Pulmonary artery endothelial cell (primary cell): ENCODE measurements around the gene LCP1. TPM values are rescaled to one million over a fixed set of nuclear protein-coding genes. Genes with fewer than 3 reads are reported as not detected.

Source experiments
- DNase-seq: peaks from one replicate; pipeline ENCODE4 v3.0.0-alpha.2; 2011; ENCODE audit warnings: low read depth, low spot score
- total RNA-seq: library from RNA; depleted of rRNA; stranded (reverse); fragments of >200 nt; gene quantifications from 2 replicates; pipeline ENCODE4 v1.2.3, GENCODE V29; 2014

LCP1 gene
- total RNA-seq, 1 donor from 2014 or later: 0.13 TPM

DNA sequence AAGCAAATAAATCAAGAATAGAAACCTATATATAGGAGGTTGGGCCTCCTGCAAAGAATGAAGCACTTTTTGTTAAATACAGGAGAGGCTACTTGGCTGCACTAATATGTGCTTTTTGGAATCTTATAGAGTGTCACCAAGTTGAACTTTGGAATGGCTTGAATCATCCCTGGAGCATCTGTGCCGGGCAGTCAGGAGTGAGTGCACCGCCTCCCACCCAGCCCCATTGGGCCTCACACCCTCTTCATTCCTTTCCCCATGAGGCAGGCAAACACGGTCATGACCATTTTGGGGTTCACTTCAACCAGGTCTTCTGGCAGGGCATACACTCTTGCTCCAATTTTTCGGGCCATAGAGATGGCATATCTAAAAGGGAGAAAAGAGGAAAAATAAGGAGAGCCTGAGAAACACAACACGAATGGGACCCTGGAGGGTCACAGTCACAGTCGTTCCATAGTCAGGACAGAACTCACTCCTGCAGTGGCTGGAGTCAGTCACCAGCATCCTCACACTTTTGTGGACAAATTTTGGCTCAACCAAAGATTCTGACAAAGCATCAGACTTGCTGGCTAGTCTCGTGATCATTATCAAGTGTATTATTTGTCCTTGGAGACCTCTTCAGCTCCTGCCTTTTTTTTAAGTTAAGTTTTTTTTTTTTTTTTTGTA lies 54.5 kb downstream of the LCP1 start:
- DNase-seq: no peak

DNA sequence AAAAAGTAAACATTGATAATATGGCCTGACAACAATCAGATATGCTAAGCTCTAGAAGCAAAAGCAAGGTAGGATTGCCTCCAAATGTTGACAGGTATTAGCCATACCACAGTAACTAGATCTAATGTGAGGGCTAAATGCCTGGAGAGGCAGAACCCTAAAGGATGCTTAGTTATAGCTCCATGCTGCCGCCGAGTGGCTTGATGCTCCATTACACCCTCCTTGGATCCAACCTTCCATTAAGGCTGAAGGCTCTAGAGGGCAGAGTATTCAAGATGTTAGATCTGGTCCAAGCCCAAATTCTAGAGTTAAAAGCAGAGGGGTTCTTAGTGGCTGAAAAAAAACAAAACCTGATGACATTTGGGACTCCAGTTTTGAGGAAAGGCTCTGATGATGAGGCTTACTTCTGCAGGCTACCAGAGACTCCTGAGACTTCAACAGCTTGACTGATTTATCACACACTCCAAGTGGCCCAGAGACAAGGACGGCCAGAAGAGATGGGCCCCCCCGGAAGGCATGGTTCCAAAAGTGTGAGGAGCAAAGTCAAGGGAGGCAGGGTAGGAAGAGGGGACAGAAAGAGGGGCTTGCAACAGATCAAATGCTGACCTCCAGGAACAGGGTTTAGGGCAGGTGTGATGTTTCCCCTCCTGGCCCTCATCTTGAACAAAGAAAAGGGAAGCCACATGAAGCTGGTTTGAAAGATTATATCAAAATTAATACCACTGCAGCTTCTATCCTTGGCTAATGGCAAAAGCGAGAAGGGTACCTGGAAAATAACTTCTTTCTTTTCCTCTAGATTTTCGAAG lies 55.2 kb downstream of the LCP1 start:
- DNase-seq: peak; percentile 46

DNA sequence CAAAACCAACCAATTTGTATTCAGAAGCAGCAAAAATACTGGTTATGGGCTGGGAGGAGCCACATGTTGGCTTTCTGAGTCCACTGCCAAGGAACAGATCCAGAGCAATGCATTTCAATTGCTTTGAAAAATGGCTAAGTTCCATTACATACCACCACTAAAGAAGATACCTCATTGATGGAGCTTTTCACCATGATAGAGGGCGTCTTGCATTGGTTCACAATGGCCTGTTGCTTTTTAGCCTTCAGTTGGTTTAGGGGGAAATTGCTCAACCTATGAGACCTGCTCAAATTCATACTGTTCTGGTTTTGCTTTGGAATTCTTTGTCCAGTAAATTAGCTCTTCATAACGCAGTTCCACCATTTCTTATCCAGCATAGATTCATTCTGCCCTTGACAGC lies 55.9 kb downstream of the LCP1 start:
- no peak for DNase-seq

DNA sequence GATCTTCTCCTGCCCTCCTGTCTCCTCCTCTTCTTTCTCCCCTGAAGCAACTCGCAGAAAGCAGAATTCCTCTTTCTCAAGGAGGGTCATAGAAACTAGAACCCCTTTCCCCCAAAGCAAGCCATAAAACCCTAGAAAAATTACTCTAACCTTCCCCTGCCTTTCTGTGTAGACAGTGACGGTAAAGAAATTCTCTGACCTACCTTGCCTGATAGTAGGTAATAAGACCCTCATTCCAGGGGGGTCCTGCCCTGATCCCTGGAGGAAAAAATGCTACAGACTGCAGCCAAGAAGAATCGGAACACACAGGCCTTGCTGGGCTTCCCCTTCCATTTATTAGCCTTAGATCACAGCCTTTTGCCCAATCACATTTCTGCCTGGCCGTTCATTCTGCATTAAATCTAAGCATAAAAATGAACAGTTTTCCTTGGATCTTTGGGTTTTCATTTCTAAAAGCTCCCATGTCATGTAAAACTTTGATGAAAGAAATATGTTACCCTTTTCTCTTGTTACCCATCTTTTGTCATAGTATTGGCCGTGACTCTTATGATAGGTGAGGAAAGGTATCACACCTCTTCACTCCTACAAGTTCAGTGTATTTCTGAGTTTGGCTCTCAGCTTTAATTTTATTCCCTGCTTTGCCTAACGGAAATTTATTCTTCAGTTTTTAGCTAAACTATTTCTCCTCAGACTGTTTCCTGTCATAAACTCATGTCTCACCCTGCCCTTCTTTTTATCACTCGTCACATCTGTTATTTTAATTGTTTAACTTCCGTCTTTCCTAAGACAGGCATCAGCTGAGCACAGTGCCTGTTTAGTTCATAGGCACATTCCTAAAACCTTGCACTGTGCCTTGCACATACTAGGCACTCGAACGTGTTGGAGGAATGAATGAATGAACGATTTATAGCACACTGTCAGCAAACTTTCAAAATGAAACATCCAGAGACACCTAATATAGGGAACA lies 56.7 kb downstream of the LCP1 start:
- peak; percentile 54 for DNase-seq

DNA sequence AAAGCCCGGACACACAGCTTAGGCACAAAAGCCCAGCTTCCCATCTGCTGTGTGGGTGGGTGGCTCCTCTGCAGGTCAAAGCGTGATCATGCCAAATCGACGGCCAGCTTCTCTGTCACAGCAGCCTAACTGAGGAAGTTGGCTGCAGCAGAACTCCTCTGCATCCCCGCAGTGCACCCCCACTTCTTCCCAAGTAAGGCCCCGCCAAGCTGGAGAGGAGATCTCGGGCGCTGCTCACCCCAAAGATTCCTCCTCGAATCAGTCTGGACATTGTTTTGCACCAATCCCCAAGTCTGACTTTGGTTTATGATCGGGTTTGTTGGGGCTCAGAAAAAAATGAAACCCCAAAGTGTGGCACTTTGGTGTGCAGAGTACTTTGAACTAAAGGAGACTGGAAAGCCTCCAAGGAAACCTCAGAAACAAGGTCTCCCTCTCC lies 57.4 kb downstream of the LCP1 start:
- DNase-seq: no peak

DNA sequence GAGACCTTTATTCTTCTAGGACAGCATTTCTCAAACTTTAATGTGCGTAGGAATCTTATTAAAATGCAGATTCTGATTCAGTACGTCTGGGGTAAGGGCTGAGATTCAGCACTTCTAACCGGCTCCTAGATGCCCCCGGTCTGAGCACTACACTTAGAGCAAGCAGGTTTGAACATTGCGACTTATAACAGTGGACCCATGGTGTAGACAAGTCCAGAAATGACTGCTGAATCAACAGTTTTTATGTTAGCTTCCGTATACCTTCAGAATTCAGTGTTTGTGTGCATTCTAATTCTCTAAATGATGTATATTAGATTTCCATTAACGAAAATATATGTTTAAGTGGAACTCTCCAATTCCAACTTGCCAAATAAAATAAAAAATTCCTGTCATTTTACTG lies 59.7 kb downstream of the LCP1 start:
- DNase-seq: no peak

DNA sequence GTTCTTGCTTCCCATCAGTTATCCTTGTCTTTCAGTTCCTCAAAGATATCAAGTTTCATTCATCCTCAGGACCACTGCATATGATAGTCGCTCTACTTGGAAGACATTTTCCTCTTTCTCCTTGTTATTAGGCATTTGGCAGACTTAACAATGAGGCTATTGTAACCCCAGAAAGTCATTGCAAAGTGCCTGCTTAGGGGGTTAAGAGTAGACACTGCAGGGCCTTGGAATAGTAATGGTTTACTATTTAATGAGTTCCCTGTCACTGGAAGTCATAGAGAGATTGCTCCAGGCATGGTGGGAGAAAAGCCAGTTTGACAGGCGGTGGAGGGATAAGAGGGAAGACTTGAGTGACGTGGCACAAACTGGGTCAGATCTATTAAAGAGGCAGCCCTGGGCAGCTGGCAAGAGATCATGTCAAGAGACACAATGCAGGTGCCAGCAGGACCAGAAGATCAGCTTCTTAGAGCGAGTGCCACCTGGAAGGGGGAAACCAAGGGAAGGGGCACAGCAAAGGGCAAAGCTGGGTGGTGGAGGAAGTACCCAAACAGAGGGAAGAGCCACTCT lies 60.3 kb downstream of the LCP1 start:
- no peak for DNase-seq

DNA sequence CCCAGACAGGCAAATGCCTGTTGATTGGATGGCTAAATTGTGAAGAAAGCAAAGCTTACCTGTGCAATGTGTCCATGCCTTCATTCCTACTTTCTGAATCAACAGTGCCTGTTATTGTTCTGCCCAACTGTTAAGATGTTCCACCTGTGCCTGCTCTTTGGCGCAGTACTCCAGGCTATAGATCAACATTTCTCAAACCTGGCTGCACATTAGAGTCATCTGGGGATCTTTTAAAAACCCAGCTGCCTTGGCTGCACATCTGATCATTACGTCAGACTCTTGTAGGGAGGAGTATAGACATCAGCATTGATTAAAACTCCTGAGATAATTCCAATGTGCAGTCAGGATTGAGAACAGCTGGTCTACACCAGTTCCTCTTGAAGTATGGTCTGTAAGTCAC lies 60.9 kb downstream of the LCP1 start:
- DNase-seq: no peak

DNA sequence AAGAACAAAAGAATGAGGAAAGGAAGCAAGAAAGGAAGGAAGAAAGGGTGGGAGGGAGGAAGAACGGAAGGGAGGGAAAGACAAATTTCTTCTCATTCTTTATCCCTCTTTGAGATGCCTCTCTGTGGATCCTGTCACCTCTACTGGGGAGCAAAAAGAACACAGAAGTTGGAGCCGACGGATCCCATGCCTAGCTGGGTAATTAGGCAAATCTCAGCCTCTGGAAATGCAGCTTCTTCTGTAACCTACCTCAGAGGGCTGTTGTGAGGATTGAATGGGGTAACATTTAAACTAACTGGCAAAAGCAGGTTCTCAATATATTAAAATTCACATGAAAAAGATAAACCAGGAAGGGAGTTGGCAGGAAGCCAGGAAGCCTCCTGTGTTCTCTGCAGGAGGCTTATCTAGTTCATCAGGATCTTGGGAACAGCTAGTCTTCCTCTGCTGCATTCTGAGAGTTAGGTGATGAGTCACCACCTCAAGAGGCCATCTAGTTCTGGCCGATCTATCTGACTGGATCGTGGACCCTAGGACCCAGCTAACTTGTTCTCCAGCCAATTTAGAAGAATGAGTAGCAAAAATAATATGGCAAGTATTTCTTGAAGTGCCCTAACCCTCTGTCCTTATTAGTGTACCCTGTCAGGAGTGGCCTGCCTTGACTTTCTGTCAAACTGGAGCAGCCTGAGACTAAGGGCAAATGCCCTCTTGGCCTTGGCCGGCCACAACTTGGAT lies 61.9 kb downstream of the LCP1 start:
- DNase-seq: peak; percentile 54

DNA sequence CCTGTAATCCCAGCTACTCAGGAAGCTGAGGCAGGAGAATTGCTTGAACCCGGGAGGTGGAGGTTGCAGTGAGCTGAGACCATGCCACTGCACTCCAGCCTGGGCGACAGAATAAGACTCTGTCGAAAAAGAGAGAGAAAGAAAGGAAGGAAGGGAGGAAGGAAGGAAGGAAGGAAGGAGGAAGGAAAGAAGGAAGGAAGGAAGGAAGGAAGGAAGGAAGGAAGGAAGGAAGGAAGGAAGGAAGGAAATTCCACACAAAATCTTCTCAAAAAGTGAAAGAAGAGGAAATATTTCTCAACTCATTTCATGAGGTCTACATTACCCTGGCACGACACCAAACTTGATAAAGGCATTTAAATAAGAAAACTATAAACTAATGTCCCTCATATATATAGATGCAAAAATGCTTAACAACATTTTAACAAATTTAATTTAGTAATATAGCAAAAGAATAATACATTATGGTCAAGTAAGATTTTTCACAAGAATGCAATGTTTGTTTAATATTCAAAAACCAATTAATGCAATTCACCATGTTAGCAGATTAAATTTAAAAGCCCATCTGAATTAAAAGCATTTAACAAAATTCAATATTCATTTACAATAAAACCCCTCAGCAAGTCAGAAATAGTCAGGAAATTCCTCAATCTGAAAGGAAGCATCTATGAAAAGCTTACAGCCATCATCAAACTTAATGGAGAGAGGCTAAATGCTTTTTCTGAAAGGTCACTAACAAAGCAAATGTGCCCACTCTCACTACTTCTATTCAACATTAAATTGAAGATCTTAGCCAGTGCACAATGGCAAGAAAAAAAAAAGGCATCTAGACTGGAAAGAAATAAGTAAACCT lies 65.1 kb downstream of the LCP1 start:
- DNase-seq: no peak

DNA sequence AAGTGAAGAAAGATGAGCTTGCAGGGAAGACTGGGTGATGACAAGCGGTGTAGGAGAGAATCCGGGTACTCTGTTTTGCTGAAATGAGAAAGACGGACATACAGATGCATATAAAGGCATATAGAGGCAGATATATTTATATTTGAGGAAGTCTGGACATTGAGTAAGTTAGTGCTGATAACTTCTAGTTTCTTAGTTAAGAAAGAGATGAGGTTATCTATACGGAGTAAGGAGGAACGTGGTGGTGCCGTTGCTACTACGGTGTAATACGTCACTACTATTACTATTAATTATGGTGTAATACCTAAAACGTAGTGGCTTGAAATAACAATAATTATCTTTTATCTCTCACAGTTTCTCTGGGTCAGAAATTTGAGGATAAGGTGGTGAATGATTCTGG lies 67.4 kb downstream of the LCP1 start:
- no peak for DNase-seq

DNA sequence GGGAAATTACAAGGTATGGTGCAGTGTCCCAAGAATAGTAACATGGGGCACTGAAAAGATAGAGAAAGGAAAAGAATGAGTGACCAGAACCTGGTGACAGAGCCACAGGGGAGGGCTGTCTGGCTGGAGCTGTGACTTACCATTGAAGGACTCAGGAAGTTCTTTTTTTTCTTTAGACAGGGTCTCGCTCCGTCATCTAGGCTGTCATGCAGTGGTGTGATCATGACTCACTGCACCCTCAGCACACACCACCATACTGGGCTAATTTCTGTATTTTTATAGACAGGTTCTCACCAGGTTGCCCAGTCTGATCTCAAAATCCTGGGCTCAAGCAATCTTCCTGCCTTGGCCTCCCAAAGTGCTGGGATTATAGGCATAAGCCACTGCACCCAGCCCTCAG lies 68.4 kb downstream of the LCP1 start:
- DNase-seq: no peak

DNA sequence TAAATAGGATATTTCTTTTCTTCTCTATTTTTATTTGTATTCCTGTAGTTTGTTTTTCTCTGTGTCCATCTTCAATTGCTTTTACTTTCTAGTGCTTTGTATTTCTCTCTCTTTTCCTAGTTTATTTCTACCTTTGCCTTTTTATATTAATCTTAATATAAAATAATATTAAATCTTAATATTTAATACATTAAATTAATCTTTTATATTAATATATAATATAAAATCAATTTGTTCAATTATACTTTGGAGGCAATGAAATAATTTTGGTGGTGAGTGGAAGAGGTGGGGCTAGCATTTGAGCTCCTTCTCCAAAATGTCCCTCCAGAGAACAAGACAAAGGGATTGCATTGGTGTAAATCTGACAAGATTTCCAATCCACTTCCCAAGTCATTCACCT lies 70.8 kb downstream of the LCP1 start:
- no peak for DNase-seq

DNA sequence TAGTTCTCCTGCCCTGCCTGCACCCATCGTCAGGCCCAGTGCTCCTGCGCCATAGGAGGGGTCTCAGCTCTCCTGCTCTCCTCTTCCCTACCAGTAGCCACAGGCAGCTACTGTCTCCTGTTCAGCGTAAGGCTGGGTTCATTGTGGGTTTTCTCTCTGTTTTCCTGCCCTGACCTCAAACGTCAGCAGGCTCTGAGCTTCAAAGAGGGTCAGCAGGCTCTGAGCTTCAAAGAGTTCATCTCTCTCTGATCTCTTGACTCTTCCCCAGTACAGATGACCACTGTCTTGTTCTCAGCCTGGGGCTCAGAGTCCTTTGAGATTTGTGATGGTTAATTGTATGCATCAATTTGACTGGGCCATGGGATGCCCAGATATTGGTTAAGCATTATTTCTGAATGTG lies 72.5 kb downstream of the LCP1 start:
- DNase-seq: no peak

DNA sequence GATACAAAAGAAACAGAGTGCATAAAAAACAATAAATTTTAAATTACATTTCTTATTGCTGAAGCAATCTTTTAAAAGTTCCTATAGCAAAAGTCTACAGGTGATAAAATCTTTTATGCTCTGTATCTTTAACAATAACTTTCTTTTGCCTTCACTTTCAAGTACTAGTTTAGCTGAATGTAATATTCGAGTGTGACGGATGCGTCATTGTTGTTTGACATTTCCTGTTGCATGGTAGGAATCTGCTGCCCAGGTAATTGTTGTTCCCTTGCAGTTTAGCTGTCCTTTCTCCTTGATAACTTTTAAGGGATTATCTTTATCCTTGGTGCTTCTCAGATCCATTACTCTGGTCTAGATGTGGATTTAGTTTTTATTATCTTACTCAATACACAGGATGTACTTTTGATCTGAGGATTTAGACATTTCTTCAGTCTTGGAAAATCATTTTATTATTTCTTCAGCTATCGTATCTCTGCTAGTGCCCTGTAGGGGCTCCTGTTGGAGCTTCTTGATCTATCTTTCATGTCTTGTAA lies 75.1 kb downstream of the LCP1 start:
- DNase-seq: no peak

DNA sequence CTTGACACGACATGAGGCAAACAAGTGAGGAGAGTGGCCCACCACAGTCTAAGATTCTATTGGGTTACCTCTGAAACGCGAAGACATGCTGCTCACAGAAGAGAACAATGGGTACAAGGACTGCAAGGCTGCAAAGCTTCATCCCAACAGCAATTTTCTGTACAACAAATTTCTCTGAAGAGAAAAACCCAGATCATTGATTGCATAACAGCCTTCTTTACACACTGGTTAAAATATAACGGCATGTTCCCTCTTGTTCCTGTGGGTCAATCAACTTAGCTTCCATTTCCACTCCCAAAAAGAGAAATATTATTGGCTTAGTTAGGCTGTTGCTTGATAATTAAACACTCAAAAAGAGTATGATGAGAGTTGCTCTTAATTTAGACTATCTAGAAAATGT lies 77.1 kb downstream of the LCP1 start, which contains the start of gene CPB2:
CPB2 (minus strand) TSS at position 166 of the 400 bp plus-strand sequence; CDS start at position 142, 24 bp downstream.
- DNase-seq: no peak

DNA sequence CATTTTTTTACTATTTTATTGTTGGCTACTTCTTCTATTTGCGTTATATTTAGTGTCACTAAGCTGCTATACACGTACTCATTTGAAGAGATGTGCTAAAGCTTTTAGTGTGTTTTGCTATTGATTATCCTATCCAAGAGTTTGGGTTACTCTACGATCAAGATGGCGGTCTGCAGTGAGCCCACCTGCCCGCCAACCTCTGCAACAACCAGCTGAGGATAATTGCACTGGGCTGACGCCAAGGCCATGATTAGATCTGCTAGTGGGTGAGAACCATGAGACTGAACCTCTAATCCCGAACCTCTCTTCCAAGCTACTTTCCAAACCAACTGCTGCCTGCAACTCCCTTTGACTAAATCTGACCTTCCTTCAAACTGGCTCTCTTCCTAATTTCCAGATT lies 78.9 kb downstream of the LCP1 start:
- no peak for DNase-seq

DNA sequence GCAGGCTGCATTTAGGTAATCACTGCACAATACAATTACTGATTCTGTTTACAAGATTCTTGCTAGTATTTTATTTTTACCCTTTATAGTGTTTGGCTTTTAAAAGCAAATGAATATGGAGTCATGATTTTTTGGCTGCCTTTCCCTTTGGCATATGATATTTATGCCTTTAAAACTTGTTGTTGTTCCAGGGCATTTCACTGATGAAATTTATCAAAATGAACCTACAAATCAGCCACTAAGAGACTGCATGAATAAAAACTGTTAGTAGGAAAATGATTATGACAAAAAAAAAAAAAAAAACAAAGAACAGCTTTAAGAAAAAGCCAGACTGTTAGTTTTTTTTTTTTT lies 79.7 kb downstream of the LCP1 start:
- DNase-seq: no peak

DNA sequence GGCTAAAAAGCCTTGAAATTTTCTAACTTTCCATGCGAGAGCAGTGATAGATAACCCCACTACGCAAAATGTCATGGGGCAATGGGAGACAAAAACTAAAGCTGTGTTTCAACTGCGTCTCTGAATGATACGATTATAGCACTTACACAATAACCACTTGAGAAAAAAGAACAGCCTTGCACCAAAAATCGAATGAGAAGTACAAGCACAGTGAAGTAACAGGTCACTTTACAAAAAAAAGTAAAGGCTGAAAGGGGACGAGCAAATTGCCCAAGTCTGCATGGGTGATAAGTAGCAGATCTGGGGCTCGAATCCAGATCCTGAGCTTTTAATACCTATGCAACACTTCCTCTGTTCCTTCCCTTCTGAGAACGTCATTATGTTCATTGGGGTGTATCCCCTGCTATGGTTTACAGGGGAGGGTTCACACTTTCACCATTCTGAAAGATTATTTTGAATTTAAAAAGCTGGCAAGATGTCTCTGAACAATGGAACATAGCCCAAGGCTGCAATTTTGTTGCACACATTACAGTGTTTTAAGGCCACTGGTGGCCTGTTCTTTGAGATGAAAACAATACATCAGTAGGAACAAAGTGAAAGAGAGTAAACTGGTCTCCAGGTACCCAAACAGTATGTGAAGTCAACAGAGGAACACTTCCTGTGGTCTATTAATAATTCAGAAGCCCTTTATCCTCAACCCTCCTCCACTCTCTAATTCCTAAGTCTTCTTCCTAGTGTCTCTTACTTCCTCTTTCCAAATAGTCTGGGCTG lies 80.3 kb downstream of the LCP1 start:
- no peak for DNase-seq
